Middle frontal gyrus (tissue), 1 donor: Measurements from ENCODE around the gene TRAPPC5.

ENCODE experiments used
- DNase-seq: peaks from one replicate; pipeline ENCODE4 v3.0.0-alpha.2; 2015; ENCODE audit warnings: low spot score; ENCODE audit errors: extremely low spot score

The TRAPPC5 gene

DNA sequence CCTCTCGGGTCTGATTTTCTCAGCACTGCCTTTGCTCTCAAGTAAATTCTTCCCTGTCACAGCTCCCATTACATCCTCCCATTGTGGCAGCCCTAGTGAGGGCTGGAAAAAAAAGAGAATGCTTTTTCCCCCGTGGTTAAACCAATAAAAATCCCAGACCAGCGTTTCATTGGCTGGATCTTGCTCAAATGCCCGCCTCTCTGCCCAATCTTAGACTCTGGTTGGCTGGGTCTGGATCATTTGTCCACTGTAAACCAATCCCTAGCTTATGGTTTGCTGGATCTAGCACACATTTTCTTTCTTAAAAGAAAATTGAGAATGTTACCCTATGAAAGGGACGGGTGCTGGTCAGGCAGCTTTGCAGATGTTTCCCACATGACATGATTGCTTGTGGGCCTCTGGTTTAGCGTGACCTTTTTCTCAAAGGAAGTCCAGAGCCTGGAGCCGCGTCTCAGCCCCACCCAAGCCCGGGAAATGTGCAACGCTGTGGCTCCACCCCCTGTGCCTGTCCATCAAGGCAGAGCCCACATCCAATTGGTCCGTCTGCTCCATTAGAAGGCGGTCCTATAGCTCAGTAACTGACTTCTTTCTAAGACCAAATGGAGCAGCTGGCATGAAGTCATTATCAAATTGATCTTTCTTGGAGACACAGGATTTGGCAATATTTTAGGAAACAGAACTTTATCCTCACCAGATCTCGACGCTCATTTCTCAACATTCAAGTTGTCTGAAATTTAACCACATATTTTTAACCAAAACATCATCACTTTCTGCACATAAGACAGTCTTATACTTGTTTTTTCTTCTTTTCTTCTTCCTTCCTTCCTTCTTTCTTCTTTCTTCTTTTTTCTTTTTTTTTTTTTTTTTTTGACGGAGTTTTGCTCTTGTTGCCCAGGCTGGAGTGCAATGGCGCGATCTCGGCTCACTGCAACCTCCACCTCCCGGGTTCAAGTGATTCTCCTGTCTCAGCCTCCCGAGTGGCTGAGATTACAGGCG is 6.3 kb upstream of the TRAPPC5 start:
- no peak for DNase-seq

DNA sequence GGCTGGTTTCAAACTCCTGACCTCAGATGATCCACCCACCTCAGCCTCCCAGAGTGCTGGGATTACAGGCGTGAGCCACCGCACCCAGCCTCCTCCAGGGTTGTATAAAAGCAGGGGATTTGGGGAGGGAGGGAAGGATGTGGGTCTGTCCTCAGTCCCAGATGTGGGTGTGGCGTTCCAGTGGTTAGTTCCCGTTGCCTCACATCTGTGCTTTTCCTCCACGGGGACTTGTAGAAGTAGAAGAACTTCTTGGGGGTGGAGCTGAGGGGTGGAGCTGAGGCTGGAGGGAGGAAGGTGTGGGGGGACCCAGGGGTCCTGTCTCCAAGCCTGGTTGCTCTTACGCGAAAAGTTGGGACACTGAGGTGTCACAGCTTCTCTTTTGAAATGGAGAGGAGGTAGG is 4.3 kb upstream of the TRAPPC5 start:
- DNase-seq = no peak

DNA sequence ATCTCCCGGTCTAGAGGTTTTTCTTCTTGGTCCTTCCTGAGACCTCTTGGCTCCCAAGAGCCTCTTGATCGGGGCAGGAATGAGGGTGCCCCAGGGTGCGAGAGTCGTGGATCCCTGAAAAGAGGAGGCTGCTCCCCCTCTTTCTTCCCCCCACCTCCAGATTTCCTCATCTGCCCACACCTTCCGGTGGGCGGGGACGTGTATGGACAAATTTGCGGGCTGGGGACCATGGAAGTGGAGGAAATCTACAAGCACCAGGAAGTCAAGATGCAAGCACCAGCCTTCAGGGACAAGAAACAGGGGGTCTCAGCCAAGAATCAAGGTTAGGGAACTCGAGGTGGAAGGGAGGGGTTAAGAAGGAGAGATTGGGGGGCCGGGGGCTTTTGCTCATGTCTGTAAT is 3.8 kb upstream of the TRAPPC5 start, which contains the start of gene MCEMP1:
MCEMP1 (plus strand) TSS at position 237 of the 400 bp plus-strand sequence; CDS start at position 268, 31 bp downstream.
- no peak for DNase-seq

DNA sequence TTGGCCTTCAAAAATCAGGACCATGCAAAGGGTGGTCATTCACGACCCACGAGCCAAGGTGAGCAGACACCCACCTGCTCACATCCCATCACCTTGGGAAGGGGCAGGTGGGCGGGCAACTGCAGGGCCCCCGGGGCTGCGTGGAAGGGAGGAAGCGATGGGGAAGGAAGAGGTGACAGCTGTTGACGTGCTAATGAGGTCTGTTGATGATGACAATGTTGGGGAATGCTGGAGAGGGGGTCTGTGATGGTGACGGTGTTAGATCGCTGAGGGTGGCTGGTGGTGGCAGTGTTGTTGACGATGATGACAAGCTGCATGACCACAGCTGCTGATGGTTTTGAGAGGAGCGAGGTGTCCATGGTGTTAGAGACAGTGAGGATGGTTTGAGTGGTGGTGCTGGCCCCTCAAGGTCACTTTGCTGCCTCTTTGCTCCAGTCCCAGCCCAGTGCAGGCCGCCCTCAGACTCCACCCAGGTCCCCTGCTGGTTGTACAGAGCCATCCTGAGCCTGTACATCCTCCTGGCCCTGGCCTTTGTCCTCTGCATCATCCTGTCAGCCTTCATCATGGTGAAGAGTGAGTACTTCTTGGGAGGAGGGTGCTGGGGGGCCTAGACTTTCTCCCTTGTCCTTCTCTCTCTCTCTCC is 2.8 kb upstream of the TRAPPC5 start:
- DNase-seq = no peak

DNA sequence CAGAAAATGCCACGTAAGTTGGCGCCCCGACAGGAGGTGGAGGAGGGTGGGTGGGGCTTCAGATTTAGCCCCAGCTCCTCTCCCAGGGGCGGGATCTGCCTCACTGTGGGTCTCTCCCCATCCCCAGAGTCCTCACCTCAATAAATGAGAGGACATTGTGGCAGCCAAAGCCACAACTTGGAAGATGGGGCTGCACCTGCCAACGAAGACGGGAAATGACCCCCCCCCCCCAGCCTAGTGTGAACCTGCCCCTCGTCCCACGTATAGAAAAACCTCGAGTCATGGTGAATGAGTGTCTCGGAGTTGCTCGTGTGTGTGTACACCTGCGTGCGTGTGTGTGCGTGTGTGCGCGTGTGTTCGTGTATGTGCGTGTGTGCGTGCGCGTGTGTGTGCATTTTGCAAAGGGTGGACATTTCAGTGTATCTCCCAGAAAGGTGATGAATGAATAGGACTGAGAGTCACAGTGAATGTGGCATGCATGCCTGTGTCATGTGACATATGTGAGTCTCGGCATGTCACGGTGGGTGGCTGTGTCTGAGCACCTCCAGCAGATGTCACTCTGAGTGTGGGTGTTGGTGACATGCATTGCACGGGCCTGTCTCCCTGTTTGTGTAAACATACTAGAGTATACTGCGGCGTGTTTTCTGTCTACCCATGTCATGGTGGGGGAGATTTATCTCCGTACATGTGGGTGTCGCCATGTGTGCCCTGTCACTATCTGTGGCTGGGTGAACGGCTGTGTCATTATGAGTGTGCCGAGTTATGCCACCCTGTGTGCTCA is 1.5 kb upstream of the TRAPPC5 start:
- no peak for DNase-seq

DNA sequence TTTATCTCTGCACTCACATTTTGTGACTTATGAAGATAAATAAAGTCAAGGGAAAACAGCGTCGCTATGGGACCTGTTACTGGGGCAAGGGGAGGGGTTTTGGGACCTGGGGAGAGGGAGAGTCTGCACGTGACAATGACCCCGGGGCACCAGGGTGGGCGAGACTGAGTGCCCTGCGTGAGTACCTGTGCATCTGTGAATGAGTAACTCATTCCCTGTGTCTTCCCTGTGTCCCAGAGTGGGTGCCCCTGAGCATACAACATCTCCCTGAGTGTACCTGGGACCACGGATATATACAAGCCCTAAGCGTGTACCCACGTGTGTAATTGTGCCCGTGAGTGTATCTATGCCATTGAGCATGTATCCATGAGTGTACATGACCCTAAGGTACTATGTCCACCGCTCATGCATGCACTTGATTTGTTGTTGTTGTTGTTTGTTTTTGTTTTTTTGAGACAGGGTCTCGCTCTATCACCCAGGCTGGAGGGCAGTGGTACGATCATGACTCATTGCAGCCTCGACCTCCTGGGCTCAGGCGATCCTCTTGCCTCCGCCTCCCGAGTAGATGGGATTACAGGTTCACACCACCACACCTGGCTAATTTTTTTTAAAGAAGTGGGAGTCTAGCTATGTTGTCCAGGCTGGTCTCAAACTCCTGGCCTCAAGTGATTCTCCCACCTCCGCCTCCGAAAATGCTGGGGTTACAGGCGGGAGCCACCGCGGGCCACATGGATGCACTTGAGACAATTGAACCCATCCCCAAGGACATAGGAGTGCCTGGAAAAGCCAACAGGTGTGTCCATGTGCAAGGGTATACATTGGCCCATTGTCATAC is 645 bp upstream of the TRAPPC5 start:
- no peak for DNase-seq

DNA sequence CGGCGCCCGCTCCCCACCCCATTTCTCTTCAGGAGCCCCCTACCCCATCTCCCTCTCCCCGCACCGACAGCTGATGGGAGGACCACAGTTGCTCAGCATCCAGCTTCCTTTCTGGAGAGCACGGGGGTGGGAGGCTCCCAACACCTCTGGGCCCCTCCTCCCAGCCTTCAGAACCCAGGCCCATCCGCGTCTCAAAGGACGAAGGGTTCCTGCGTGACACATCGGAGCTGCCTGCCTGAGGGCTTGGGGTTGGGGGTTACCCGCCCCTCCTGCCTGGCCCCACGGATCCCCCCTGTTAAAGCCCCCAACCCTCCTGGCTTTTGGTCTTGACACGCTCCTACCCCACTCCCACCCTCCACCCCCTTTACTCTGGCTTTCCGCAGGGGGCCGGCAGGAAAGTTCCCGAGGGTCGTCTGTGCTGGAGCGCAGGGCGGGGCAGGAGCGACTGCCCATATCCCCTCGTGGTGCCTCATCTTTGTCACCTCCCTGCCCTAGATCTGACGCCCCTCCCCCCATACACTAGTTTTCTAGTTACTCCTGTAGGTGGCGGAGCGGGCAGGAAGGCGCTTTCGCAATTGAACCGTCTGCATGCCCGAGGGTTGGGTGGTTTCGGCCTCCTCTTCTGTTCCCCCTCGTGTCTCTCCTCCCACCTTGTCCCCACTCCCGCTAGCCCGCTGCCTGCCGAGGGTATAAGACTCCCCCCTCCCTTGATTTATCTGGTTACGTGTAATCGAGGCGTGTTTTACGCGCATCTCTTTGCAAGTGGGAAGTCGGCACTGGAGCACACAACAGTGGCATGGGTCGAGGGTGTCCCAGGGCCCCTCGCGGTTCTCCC is 924 bp downstream of the TRAPPC5 start:
- no peak for DNase-seq

DNA sequence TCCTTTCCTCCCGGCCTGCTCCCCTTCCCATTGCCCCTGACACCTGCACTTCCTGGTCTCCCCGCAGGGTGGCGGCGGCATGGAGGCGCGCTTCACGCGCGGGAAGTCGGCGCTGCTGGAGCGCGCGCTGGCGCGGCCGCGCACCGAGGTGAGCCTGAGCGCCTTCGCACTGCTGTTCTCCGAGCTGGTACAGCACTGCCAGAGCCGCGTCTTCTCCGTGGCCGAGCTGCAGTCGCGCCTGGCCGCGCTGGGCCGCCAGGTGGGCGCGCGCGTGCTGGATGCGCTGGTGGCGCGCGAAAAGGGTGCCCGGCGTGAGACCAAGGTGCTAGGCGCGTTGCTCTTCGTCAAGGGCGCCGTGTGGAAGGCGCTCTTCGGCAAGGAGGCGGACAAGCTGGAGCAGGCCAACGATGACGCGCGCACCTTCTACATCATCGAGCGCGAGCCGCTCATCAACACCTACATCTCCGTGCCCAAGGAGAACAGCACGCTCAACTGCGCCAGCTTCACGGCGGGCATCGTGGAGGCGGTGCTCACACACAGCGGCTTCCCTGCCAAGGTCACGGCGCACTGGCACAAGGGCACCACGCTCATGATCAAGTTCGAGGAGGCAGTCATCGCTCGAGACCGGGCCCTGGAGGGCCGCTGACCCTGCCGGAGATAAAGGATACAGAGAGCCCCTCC is 1.7 kb downstream of the TRAPPC5 start:
- no peak for DNase-seq

DNA sequence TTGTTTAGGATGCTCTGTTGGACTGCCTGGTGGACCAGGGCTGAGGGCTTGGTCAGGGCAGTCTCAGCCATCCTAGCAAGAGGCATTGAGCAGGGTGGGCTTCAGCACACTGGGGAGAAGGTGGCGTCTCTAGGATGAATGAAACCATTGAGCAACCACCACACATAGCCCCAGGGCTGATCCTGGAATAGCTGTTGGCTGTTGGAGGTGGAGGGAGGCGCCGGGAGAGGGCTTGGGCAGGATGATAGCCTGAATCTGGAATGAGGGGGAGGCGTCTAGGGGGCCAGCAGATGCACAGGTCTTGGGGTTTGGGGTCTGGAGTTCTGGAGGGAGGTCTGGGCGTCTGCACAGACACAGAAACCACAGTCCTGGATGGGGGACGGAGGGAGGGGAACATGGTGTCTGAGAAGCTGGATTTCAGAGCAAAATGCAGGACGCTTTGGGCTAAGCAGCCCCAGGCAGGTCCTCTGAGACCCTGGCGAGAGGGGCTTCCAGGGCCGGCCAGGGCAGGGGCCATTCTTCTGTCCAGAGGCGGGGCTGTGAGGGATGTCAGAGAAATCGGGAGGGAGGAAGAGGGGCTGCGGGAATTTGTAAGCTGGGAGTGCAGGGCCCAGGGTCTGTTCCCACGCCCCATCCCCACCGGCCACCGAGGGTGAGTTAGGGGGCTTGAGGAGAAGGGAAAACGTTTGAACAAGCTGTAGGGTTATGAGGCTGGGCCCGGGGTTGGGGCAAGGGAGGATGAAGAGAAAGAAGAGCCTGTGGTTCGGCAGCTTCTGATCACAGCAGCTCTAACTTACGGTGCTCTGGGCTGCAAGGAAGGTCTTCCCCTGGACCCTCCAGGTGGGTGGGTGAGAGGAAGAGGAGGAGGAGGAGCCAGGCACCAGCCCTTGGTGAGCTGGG is 5.2 kb downstream of the TRAPPC5 start:
- DNase-seq = no peak

DNA sequence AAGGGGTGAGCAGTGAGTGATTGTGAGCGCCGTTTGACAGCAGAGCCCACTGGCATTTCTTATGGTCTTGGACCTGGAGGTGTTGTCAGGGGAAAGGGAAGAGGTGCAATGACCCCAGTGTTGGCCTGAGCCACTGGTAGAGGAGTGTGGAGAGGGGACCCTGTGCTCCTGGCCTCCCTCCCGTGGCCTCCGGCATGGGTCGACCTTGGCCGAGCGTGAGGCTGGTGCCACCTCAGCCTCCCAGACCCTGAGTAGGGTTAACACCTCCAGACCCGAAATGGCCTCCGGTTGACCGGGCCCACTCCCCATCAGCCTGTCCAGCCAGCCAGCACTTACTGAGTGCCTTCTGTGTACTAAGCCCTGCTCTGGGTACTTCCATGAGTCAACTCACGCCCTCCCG is 6.5 kb downstream of the TRAPPC5 start:
- DNase-seq = no peak

DNA sequence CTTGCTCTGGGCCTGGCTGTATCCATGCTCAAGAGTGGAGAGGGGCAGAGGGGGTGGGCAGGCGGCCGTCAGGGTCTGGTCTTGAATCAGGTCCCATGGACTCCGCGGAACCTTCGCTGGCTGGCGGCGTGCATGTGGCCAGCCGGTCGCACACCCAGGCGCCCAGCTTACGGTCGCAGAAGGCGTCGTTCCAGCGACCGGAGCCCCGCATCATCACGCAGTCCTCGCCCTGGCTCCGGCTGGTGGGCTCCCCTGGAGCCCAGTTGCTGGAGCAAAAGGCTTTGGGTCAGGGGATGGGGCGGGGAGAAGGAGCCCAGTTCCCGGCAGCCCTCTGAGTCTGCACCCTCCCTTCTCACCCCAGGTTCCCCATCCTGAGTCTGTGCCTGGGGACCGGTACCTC is 8.5 kb downstream of the TRAPPC5 start:
- DNase-seq = no peak

DNA sequence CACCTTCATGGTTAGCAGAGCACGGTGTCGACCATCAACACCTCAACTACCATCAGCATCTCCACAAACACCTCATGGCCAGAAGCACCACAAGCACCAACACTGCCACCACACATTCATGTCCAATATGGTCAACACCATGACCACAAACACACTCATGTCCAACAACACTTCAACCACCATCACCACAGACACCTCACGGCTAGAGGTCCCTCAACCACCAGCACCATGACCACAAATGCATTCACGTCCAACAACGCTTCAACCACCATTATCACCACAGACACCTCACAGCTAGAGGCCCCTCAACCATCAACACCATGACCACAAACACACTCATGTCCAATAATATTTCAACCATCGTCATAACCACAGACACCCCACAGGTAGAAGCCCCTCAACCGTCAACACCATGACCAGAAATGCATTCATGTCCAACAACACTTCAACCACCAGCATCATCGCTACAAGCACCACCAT is 10.2 kb downstream of the TRAPPC5 start:
- no peak for DNase-seq

DNA sequence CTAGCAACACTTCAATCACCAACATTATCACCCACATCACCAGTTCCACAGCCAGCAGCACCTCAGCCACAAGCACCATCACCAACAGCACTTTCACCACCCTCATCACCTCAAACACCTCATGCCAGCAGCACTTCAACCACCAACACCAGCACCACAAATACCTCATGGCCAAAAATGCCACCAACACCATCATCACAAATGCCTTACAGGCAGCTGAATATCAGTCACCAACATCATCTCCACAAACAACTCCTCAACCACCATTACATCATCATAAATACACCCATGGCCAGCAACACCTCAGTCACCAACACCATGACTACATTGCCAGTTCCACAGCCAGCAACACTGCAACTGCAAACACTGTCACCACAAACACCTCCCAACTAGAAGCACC is 10.9 kb downstream of the TRAPPC5 start:
- no peak for DNase-seq

DNA sequence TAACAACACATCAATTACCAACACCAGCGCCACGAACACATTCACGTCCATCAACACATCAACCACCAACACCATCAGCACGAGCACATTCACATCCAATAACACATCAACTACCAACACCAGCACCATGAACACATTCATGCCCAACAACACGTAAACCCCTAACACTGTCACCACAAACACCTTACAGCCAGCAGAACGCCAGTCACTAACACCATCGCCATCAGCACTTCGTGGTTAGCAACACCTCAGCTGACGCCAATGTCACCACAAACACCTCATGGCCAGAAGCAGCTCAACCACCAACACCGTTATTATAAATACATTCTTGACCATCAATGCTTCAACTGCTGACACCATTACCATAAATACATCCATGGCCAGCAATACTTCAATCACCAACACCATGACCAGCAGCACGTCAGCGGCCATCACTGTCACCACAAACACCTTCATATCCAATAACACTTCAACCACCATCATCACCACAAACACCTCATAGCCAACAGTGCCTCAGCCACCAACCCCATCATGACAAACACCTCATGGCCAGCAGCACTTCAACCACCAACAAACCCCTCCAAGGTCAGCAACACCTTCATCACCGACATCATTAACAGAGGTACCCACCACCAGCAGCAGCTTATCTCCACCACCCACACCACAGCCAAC is 11.9 kb downstream of the TRAPPC5 start:
- no peak for DNase-seq

DNA sequence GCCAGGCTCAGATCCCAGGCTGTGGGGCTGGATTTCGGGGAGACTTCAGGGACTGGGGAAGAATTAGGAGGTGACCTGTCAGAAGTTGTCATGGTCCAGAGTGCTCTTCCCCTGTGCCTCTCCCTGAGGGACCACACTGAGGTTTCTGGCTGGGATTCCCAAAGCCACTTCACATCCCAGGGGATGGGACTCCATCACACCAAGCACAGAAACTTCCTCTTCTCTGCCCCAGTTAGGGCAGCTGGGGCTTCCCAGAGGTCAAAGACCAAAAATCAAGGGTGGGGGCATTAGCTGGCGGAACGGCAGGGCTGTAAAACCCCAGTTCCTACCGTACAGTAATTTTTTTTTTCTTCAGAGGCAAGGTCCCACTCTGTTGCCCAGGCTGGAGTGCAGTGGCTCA is 13.9 kb downstream of the TRAPPC5 start:
- DNase-seq = no peak

DNA sequence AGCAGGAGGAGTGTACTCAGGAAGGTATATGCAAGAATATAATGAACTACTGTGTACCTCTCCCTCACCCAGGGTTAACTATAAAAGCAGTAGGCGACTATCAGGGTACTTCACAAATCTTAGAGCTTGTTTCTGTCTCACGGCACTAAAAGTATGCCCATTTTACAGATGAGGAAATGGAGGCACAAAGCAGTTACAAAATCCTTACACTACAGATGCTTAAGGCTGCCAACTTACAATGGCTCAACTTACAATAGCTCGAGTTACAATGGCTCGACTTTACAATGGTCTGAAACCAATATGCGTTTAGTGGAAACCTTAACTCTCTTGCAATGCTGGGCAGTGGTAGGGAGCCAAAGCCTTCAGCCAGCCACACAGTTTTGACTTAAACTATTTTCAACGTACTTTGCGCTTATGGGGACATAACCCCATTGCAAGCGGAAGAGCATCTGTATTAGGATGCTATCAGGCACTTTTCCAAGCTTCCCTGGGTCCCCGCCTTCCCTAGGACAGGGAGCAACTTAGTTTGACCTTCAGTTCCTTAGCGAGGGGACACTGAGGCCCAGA is 17.2 kb downstream of the TRAPPC5 start:
- DNase-seq = no peak

DNA sequence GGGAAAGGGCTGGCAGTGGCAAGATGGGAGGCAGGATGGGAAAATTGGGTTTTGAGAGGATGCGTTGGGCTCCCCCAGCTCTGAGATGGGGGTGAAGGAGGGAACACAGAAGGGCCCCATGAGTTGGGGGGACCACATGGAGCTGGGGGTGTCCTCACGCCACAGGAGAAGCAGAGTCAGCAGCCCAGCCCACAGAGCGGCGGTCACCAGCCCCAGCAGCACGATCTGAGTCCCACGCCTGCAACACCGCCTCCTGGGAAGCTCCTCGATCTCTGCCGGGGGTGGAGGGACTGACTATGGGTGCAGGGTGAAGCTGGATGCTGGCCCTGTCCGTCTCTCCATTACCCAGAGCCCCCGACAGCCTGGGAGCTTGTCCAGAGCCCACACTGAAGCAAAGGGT is 17.9 kb downstream of the TRAPPC5 start:
- DNase-seq = no peak
